SK-N-SH (cell line): Measurements from ENCODE around the gene ZNF586. TPM values are rescaled to one million over a fixed set of nuclear protein-coding genes. Genes with fewer than 3 reads are reported as not detected.
"Not testable (repeated sequence)": the region's sequence is repeated elsewhere in the genome, so short reads cannot be mapped to it uniquely, and the experiment has no call there.

Source experiments
- CTCF ChIA-PET: fragments of 300-600, 350-600 bp; formaldehyde crosslinking; extraction: SDS; loops from one replicate; lab custom pipeline; 2021; lab: Yijun Ruan, JAX
- POLR2A ChIA-PET: fragments of 350-600 bp; sonication (Branson Sonifier 250); formaldehyde crosslinking; extraction: SDS; loops from one replicate; lab custom pipeline; 2020; ENCODE audit warnings: antibody characterized with exemption, inconsistent platforms; lab: Yijun Ruan, JAX
- DNase-seq: peaks from one replicate; pipeline ENCODE4 v3.0.0; 2012
- H2AFZ ChIP-seq: fragments of 200-600 bp; sonication (generic); 2 replicates; pipeline ENCODE4 v1.8.1; 2016; ENCODE audit warnings: antibody characterized with exemption, mild to moderate bottlenecking, low read depth
- H3F3A ChIP-seq: fragments of 200-600 bp; sonication (generic); replicated peaks from 2 replicates; pipeline ENCODE3; 2016; ENCODE audit warnings: antibody characterized with exemption, mild to moderate bottlenecking; ENCODE audit not compliant: insufficient read depth
- H3K27ac ChIP-seq, 2 experiments: fragments of 200-500 bp in 1 of 2; fragments of 200-600 bp in 1 of 2; sonication (Bioruptor generic) in 1 of 2; sonication (generic), shearing (Covaris generic) in 1 of 2; 2 replicates each; pipeline versions ENCODE4 v1.5.1 to v1.6.1; 2014 to 2016; ENCODE audit warnings: low read depth in 2 of 2, inconsistent platforms in 1 of 2, low read length in 1 of 2, mild to moderate bottlenecking in 1 of 2, mixed read lengths in 1 of 2
- H3K27me3 ChIP-seq: fragments of 200-600 bp; sonication (generic), shearing (Covaris generic); 2 replicates; pipeline ENCODE4 v1.6.1; 2016; ENCODE audit warnings: mixed run types; ENCODE audit not compliant: insufficient read depth
- H3K36me3 ChIP-seq, 2 experiments: fragments of 200-500 bp in 1 of 2; fragments of 200-600 bp in 1 of 2; sonication (Bioruptor generic) in 1 of 2; sonication (generic) in 1 of 2; replicated peaks in 1 of 2; 2 replicates each; pipeline versions ENCODE3 to v1.5.1; 2014 to 2016; ENCODE audit warnings: low read length in 1 of 2, mild to moderate bottlenecking in 1 of 2; ENCODE audit not compliant: insufficient read depth in 2 of 2, control insufficient read depth in 1 of 2
- H3K4me1 ChIP-seq, 2 experiments: fragments of 200-500 bp in 1 of 2; fragments of 200-600 bp in 1 of 2; sonication (Bioruptor generic) in 1 of 2; sonication (generic), shearing (Covaris generic) in 1 of 2; 2 replicates each; pipeline versions ENCODE4 v1.5.1 to v1.6.1; 2014 to 2016; ENCODE audit warnings: low read depth in 1 of 2, low read length in 1 of 2, mixed run types in 1 of 2; ENCODE audit not compliant: insufficient read depth in 2 of 2, control insufficient read depth in 1 of 2
- H3K4me2 ChIP-seq: fragments of 200-600 bp; sonication (generic), shearing (Covaris generic); 2 replicates; pipeline ENCODE4 v1.6.1; 2017; ENCODE audit warnings: mixed run types
- H3K4me3 ChIP-seq, 2 experiments: fragments of 200-500 bp in 1 of 2; fragments of 200-600 bp in 1 of 2; sonication (Bioruptor generic) in 1 of 2; sonication (generic), shearing (Covaris generic) in 1 of 2; 2 replicates each; pipeline versions ENCODE4 v1.5.1 to v1.8.1; 2014 to 2016; ENCODE audit warnings: low read depth in 2 of 2, inconsistent platforms in 1 of 2, low read length in 1 of 2, mild to moderate bottlenecking in 1 of 2, mixed read lengths in 1 of 2, moderate library complexity in 1 of 2
- H3K79me2 ChIP-seq: fragments of 200-600 bp; sonication (generic); 2 replicates; pipeline ENCODE4 v1.8.1; 2017; ENCODE audit warnings: mild to moderate bottlenecking; ENCODE audit not compliant: insufficient read depth
- H3K9ac ChIP-seq: fragments of 200-600 bp; sonication (generic); 2 replicates; pipeline ENCODE4 v1.6.1; 2017; ENCODE audit warnings: mixed run types
- H3K9me2 ChIP-seq: fragments of 200-600 bp; sonication (generic); 2 replicates; pipeline ENCODE4 v1.6.1; 2017; ENCODE audit warnings: mixed run types
- H3K9me3 ChIP-seq: fragments of 200-600 bp; sonication (generic); 2 replicates; pipeline ENCODE4 v1.6.1; 2017; ENCODE audit warnings: mixed run types, mild to moderate bottlenecking, moderate library complexity
- H4K20me1 ChIP-seq: fragments of 200-600 bp; sonication (generic); 2 replicates; pipeline ENCODE4 v1.6.1; 2017; ENCODE audit warnings: mild to moderate bottlenecking, mixed run types; ENCODE audit not compliant: insufficient read depth
- CTCF ChIP-seq: fragments of 200-600 bp; sonication (generic); IDR thresholded peaks from 2 replicates; pipeline ENCODE4 v1.6.1; 2017; ENCODE audit warnings: antibody characterized with exemption, mild to moderate bottlenecking, moderate library complexity
- FOXJ3 ChIP-seq: sonication (generic); formaldehyde crosslinking; IDR thresholded peaks from 2 replicates; pipeline ENCODE4 v1.5.1; 2020; ENCODE audit warnings: mild to moderate bottlenecking, missing genetic modification reagents
- FOXM1 ChIP-seq: IDR thresholded peaks from 2 replicates; pipeline ENCODE4 v1.4.0; 2012; ENCODE audit warnings: low read depth, mild to moderate bottlenecking
- IRF3 ChIP-seq: fragments of 150-350 bp; IDR thresholded peaks from 2 replicates; pipeline ENCODE4 v1.6.1; 2016; ENCODE audit warnings: mild to moderate bottlenecking, low read depth, low read length
- MAX ChIP-seq: IDR thresholded peaks from 2 replicates; pipeline ENCODE4 v1.4.0; 2012; ENCODE audit warnings: low read depth
- NRF1 ChIP-seq: IDR thresholded peaks from 2 replicates; pipeline ENCODE4 v1.6.1; 2012; ENCODE audit warnings: low read depth, mild to moderate bottlenecking, low read length
- USF1 ChIP-seq: IDR thresholded peaks from 2 replicates; pipeline ENCODE4 v1.4.0; 2012; ENCODE audit warnings: low read depth, borderline replicate concordance
- USF2 ChIP-seq: fragments of 150-350 bp; IDR thresholded peaks from 2 replicates; pipeline ENCODE4 v1.6.1; 2017; ENCODE audit warnings: antibody characterized with exemption, low read length, low read depth, borderline replicate concordance
- YY1 ChIP-seq: IDR thresholded peaks from 2 replicates; pipeline ENCODE4 v1.4.0; 2012; ENCODE audit warnings: low read depth, mild to moderate bottlenecking
- whole genome bisulfite sequencing: methylation state at CpG from one replicate; pipeline ENCODE4 v1.1.6; 2017; ENCODE audit warnings: low lambda C conversion rate; 5-methylcytosine and 5-hydroxymethylcytosine counted together
- polyA plus RNA-seq, 3 experiments: library from polyadenylated mRNA; depleted of rRNA; stranded (reverse); fragments of >200 nt; gene quantifications; 2 replicates each; pipeline ENCODE4 v1.2.3, GENCODE V29; 2012

Gene ZNF586
- polyA plus RNA-seq, 1 of the 3 experiments (the other 2 are of a cell fraction): 3.5 TPM

GRCh38 chr19:57812226-57812625, 42.8 kb downstream of the ZNF586 start:
- CTCF ChIA-PET: no interaction called here

GRCh38 chr19:57812975-57813820, 43.7 kb downstream of the ZNF586 start:
- 95% methylated on average over 11 of the region's 13 CpGs for WGBS

More at GRCh38 chr19:57812226-57812625, 42.8 kb downstream of the ZNF586 start:
- Histone ChIP-seq H3K27me3 (no peaks in the 10 kb centered on the region), H3K9me2 (no peaks in the 10 kb centered on the region), H3K27ac (no peak overlapping the region), H4K20me1 (no peaks in the 10 kb centered on the region), H3K9ac (no peak overlapping the region), H3K4me2 (no peak overlapping the region), H3F3A (peaks cover 3% of the 10 kb centered on the region), H2AFZ (no peak overlapping the region), H3K4me1 (peaks cover 0 to 7% of the 10 kb centered on the region in 2 experiments; a peak in 1 of 4 replicates), H3K36me3 (peaks cover 13 to 17% of the 10 kb centered on the region in 2 experiments), H3K9me3 (no peaks in the 10 kb centered on the region), H3K4me3 (no peak overlapping the region), H3K79me2 (peaks cover 18% of the 10 kb centered on the region; the same call in 1 of the 2 replicates)
- WGBS: 95% methylated on average over 3 of the region's 3 CpGs
- no peak for DNase-seq
- TF ChIP-seq YY1: no peak
- no peak for TF ChIP-seq CTCF
- TF ChIP-seq FOXJ3 (CRISPR knock-in tag): no peak
- POLR2A ChIA-PET: no interaction called here

GRCh38 chr19:57813919-57814504, 44.5 kb downstream of the ZNF586 start:
- H3K79me2 ChIP-seq: peaks cover 18% of the 10 kb centered on the region; the same call in 1 of the 2 replicates
- no peak for DNase-seq
- ChIA-PET POLR2A (interaction anchor here (1.2 to 1.4 kb wide), 2 partner anchors 181 to 245 kb away, joined by 3 read pairs; partner anchors contain the start of genes ZNF135 and ZNF211), CTCF (no interaction called here)
- H4K20me1 ChIP-seq: no peaks in the 10 kb centered on the region
- H3K4me2 ChIP-seq: peak overlapping the region; percentile 78
- H3K27me3 ChIP-seq: no peaks in the 10 kb centered on the region
- peaks cover 7 to 9% of the 10 kb centered on the region in 2 experiments for H3K36me3 ChIP-seq
- peaks cover 0 to 7% of the 10 kb centered on the region in 2 experiments; a peak in 1 of 4 replicates for H3K4me1 ChIP-seq
- H3K9me2 ChIP-seq: no peaks in the 10 kb centered on the region
- H3K9ac ChIP-seq: peak overlapping the region; percentile 75
- H3F3A ChIP-seq: no peaks in the 10 kb centered on the region
- H3K4me3 ChIP-seq: peak overlapping the region; percentile 82 to 90
- peak overlapping the region; percentile 81 for H2AFZ ChIP-seq
- no peaks in the 10 kb centered on the region for H3K9me3 ChIP-seq
- 30% methylated on average over 13 of the region's 13 CpGs for WGBS
- H3K27ac ChIP-seq: peak overlapping the region; percentile 49 to 67; a peak in 2 of 4 replicates
- TF ChIP-seq FOXJ3 (CRISPR knock-in tag): no peak
- no peak for TF ChIP-seq IRF3
- TF ChIP-seq MAX: no peak
- TF ChIP-seq USF2: no peak
- no peak for TF ChIP-seq USF1
- no peak for TF ChIP-seq FOXM1
- TF ChIP-seq NRF1: no peak
- TF ChIP-seq CTCF: no peak

More at GRCh38 chr19:57812975-57813820, 43.7 kb downstream of the ZNF586 start:
- H3K9ac ChIP-seq, H3K27ac ChIP-seq, H4K20me1 ChIP-seq, H3K27me3 ChIP-seq, POLR2A ChIA-PET, H3F3A ChIP-seq, DNase-seq, H3K9me2 ChIP-seq, H2AFZ ChIP-seq, CTCF ChIA-PET, H3K4me1 ChIP-seq, H3K9me3 ChIP-seq: not testable (repeated sequence)
- Histone ChIP-seq H3K4me2 (peak overlapping the region; percentile 78), H3K79me2 (peaks cover 18% of the 10 kb centered on the region; the same call in 1 of the 2 replicates), H3K4me3 (peak overlapping the region; percentile 82 to 90; a peak in 3 of 4 replicates), H3K36me3 (peaks cover 7 to 11% of the 10 kb centered on the region in 2 experiments)
